Dedifferentiated amniotic fluid mesenchymal stem cell (primary cell): Measurements from ENCODE around the gene NVL.
A peak's percentile ranks its signal among the peaks of the same experiment; 100 is the strongest.
"Not testable (repeated sequence)": the region's sequence is repeated elsewhere in the genome, so short reads cannot be mapped to it uniquely, and the experiment has no call there.

Experiments used
- DNase-seq: peaks from one replicate; pipeline ENCODE4 v3.0.0-alpha.2; 2016; ENCODE audit errors: extremely low spot score

NVL gene

GRCh38 chr1:224235813-224236493, 94.0 kb downstream of the NVL start:
- DNase-seq = no peak

DNA sequence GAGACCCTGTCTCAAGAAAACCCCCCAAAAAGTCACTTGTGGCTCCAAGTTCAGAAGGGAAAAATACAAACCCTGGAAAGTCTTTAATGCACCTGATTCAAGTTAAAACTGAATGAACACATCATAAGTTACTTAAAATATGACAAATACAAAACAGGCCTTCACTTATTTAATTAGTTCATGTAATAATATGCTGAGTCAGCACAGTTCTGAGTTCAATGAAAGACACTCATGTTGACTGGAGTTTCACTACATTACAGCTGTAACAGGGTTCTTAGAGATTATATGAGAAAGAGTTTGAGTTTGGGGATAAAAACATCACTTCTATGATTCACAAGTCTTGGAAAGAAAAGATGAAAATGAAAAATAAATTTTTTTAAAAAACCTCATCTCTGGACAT, 96.0 kb downstream of the NVL start:
- no peak for DNase-seq

DNA sequence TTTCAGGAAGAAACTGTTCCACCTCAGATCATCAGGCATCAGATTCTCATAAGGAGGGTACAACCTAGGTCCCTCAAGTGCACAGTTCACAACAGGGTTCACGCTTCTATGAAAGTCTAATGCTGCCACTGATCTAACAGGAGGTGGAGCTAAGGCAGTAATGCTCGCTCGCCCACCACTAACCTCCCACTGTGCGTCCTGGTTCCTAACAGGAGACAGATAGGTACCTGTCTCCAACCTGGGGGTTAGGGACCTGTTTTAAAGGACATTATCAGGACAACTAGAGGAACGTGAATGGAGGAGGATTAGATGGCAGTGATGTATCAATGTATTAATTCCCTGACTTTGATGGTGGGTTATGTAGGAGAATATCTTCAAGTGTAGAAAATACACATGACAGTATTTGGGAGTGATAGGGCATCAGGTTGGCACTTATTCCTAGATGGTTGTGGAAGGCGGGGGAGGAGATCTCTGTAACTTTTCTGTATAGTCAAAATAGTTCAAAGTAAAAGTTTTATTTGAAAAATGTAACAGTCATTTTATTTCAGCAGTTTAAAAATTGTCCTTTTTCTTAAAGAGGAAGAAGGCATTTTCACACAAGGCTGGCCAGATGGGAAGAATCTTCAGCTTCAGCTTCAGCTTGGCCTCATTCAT, 103.0 kb downstream of the NVL start:
- DNase-seq = no peak

GRCh38 chr1:224223819-224224714, 105.9 kb downstream of the NVL start:
- peak; percentile 52 for DNase-seq

DNA sequence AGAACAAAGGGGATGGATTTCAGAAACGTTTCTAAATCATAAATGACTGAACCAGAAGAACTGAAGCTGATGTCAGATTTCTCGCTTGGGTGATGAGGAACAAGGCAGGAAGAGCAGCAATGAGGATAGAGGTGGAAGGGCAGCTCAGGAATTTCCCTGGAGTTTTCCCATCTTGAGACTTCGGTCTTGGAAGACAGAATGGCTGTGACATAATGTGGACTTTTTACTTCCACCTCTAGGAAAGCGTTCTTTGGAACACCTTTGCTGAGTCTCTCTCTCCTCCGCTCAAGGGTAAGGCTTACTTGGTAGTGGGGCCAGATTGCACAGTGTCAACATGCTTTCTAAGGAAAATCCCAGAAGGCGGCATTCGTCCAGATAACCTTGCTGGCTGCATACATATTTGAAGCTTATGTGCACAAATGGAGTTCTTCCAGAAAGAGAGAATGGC, 110.3 kb downstream of the NVL start:
- DNase-seq = no peak

DNA sequence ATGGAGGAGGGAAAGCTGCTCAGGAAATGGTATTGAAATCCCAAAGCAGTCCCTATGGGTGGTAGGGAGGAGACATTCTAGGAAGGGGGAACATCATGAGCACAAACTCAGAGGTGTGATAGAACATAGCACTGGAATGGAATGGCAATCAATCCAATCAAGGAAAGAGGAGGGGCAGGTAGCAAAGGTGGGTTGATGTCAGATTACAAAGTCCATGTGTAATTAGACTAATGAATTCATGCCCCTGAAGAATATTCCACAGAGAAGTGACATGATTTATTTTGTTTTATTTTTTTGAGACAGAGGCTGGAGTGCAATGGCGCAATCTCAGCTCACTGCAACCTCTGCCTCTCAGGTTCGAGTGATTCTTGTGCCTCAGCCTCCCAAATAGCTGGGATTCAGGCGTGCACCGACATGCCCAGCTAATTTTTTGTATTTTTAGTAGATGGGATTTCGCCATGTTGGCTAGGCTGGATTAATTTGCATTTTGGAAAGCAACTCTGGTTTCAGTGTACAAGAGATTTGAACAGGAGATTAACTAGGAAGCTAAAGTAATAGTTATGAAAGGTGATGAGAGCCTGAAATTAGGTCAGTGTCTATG, 110.9 kb downstream of the NVL start:
- no peak for DNase-seq

DNA sequence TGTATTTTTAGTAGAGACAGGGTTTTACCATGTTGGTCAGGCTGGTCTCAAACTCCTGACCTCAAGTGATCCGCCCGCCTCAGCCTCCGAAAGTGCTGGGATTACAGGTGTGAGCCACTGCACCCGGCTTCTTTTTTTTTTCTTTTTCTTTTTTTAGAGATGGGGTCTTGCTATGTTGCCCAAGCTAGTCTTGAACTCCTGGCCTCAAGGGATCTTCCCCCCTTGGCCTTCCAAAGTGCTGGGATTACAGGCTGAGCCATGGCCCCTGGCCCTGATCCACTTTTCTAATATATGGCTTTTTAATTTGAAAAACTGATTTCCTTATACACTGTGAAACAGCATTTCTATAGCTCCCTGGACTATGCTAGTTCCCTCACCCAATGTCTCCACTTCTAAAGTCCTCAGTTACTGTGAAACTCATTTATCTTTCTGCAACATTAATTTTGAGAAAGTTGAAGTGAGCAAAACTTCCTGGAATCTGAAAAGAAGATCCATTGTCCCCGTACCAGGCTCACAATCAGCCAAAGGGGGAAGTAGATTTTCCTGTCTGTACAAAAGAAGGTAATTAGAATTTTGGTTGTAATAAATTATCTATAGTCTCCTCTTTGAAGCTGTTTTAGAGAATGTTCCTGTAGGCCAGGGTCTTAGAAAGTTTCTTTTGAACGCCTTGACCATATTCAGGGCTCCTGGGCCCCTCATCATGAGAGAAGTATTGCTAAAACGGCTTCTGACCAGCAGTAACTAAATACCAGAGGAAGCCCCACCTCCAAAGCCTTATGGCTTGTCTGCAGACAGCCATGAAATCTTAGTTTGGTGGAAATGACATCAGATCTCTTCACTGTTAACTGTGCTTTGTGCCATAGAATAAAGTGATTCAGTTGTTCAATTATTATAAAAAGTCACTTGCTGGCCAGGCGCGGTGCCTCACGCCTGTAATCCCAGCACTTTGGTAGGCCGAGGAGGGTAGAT, 112.0 kb downstream of the NVL start:
- no peak for DNase-seq

DNA sequence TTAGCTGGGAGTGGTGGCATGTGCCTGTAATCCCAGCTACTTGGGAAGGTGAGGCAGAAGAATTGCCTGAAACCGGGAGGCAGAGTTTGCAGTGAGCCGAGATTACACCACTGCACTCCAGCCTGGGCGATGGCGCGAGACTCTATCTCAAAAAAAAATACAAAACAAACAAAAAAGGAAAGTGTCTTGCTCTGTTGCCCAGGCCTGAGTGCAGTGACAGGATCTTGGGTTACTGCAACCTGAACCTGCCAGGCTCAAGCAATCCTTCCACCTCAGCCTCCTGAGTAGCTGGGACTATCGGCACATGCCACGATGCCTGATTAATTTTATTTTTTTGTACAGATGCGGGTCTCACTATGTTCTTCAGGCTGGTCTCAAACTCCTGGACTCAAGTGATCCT, 113.6 kb downstream of the NVL start:
- DNase-seq = no peak

GRCh38 chr1:224213438-224214119, 116.4 kb downstream of the NVL start:
- DNase-seq = no peak

- no peak for DNase-seq
These were observed 117.3 kb downstream of the NVL start for GRCh38 chr1:224212618-224213061.

GRCh38 chr1:224211206-224211962, 118.6 kb downstream of the NVL start:
- no peak for DNase-seq

- DNase-seq = not testable (repeated sequence)
These were observed 123.9 kb downstream of the NVL start for GRCh38 chr1:224205931-224206538.

GRCh38 chr1:224205438-224205840, 124.5 kb downstream of the NVL start:
- no peak for DNase-seq

DNA sequence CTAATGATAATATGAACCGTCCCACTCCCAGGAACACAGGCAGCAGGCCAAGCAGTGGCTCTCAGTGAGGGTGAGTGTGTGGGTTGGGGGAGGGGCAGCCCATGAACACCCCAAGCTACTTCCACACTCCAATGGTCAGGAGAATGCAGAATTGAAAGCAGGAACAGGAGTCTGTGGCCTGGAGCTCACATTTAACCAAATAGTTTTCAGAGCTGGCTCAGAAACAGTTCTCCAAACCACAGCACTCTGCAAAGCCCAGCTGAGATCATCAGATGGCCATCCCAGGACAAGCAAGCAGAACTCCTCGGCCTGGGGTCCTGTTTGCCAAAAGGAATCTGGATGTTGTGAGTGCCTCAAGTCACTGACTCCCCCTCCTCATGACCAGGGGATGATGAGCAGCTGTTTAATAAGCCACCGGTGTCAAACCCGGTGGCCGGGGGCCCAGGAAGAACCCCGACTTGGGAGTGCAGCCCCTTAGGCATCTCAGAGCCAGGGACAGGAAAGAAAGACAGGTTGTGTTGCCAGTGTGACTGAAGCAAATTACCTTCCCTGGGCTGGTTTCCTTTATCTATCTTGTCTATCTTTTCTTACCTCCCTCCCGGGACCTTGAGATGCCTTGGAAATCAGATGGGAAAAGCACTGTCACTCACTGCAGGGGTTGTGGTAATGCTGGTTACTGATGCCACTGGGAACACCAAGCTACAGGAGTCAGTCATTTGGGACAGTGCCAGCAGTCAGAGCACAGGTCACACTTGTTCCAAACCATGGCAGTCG, 126.5 kb downstream of the NVL start:
- peak; percentile 31 for DNase-seq

GRCh38 chr1:224201853-224202252, 128.1 kb downstream of the NVL start:
- no peak for DNase-seq

DNA sequence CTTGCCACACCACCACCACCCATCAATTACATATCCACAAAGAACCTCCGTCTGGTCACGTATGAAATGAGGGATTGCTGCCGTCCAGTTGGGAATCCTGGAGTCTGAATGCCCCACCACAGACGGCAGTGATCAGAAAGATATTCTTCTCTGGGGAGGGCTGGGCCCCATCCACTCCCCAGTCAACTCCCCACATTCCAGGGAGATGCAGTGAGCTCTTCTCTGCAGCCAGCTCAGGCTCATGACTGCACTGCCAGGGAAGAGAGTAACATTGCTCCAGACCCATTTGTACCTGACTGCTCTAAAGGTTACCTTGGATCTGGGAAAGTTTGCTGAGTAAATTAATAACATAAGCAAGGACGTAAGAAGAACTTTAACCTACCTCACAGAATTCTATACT, 128.6 kb downstream of the NVL start:
- DNase-seq = no peak

GRCh38 chr1:224199679-224200078, 130.3 kb downstream of the NVL start:
- DNase-seq = no peak

- no peak for DNase-seq
These were observed 131.4 kb downstream of the NVL start for GRCh38 chr1:224198572-224198971.
